Spleen (tissue), 7 donors: Measurements from ENCODE around the gene IFFO2.
A peak's percentile ranks its signal among the peaks of the same experiment; 100 is the strongest.

Experiments used
- POLR2AphosphoS5 ChIP-seq, 3 donors: sonication (generic); formaldehyde crosslinking; IDR thresholded peaks; one replicate each; pipeline ENCODE4 v1.5.1; 2017; ENCODE audit warnings: antibody characterized with exemption in 3 of 3
- TF ChIP-seq, protein P1 (sequence below), 11 experiments: fragments of 200-600 bp in 7 of 11; fragments of 450-650 bp in 4 of 11; sonication (generic) in 4 of 11; IDR thresholded peaks in 8 of 11; conservative IDR thresholded peaks in 3 of 11; 1 replicate in 7 of 11; 2 replicates in 4 of 11; pipeline versions ENCODE4 v1.4.0 to v1.8.0; 2016 to 2021; ENCODE audit warnings: antibody characterized with exemption in 11 of 11, inconsistent platforms in 4 of 11, mild to moderate bottlenecking in 1 of 11
- donor health status: DM: no; HTN: no; CAD: no; lungs with moderate emphysema.
- donor health status: DM: no; HTN: no; CAD: no.
- donor health status: DM: no; HTN: no; CAD: no.

DNA sequence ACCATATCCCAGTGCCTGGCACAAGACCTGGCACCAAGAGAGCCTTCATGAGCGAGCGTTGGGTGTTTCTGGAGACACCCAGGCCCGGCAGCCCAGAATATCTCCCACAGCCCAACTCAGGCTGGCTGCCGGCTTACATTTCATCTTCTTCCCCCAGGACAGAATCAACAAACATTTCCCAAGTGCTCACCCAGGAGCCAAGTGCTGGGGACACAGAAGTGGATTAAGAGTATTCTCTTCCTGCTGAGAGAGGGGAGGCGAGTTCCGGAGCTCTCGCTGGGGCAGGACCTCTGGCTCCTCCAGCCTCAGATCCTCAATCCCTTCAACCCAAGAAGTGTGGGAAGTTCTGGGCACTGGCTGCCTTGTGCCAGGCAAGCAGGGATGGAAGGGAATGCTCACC, 23.6 kb downstream of the IFFO2 start:
- TF ChIP-seq, protein P1, sequence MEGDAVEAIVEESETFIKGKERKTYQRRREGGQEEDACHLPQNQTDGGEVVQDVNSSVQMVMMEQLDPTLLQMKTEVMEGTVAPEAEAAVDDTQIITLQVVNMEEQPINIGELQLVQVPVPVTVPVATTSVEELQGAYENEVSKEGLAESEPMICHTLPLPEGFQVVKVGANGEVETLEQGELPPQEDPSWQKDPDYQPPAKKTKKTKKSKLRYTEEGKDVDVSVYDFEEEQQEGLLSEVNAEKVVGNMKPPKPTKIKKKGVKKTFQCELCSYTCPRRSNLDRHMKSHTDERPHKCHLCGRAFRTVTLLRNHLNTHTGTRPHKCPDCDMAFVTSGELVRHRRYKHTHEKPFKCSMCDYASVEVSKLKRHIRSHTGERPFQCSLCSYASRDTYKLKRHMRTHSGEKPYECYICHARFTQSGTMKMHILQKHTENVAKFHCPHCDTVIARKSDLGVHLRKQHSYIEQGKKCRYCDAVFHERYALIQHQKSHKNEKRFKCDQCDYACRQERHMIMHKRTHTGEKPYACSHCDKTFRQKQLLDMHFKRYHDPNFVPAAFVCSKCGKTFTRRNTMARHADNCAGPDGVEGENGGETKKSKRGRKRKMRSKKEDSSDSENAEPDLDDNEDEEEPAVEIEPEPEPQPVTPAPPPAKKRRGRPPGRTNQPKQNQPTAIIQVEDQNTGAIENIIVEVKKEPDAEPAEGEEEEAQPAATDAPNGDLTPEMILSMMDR (IDR thresholded peaks at IDR 0.05 in 8 of 11, conservative IDR thresholded peaks at IDR 0.05 in 3 of 11): no peak
- TF ChIP-seq POLR2AphosphoS5 (IDR thresholded peaks at IDR 0.05): peak in 2 of 3 donors; percentile 23 to 41
